HL-60 (cell line): ENCODE measurements around the gene LAMA2.

Experiments used
- DNase-seq, 2 experiments: peaks; one replicate each; pipeline ENCODE4 v3.0.0-alpha.2; 2010 to 2020; ENCODE audit warnings: low read depth in 1 of 2, low spot score in 1 of 2
- H3K27ac ChIP-seq: fragments of 250-450 bp; sonication (Bioruptor Pico); replicated peaks from 2 replicates; pipeline ENCODE4 v1.5.1; 2020; ENCODE audit warnings: mild to moderate bottlenecking, moderate library complexity
- H3K27me3 ChIP-seq: fragments of 250-450 bp; sonication (Bioruptor Pico); 2 replicates; pipeline ENCODE4 v1.5.1; 2021; ENCODE audit warnings: mild to moderate bottlenecking, moderate library complexity; ENCODE audit not compliant: insufficient read depth, poor library complexity, severe bottlenecking
- H3K4me3 ChIP-seq: replicated peaks from 2 replicates; pipeline ENCODE4 v1.5.1; 2011; ENCODE audit warnings: mild to moderate bottlenecking, control low read depth, low read length; ENCODE audit not compliant: insufficient read depth
- CTCF ChIP-seq: IDR thresholded peaks from one replicate; pipeline ENCODE4 v1.5.1; 2011; ENCODE audit warnings: low read length, control low read depth, inconsistent platforms; ENCODE audit not compliant: insufficient read depth
- GABPA ChIP-seq: IDR thresholded peaks from 2 replicates; pipeline ENCODE4 v1.6.1; 2012; ENCODE audit warnings: low read depth
- POLR2AphosphoS5 ChIP-seq: IDR thresholded peaks from 2 replicates; pipeline ENCODE4 v1.6.1; 2012; ENCODE audit warnings: low read depth
- SPI1 ChIP-seq: IDR thresholded peaks from 2 replicates; pipeline ENCODE4 v1.6.1; 2012; ENCODE audit warnings: low read depth, mild to moderate bottlenecking, borderline replicate concordance
- TF ChIP-seq, protein P1 (sequence below): IDR thresholded peaks from 2 replicates; pipeline ENCODE4 v1.6.1; 2012; ENCODE audit warnings: low read depth; ENCODE audit not compliant: insufficient replicate concordance

Gene LAMA2

GRCh38 chr6:129280293-129280644, 397.3 kb downstream of the LAMA2 start:
- no peak for TF ChIP-seq SPI1
- TF ChIP-seq GABPA, result no peak
- TF ChIP-seq, protein P1, sequence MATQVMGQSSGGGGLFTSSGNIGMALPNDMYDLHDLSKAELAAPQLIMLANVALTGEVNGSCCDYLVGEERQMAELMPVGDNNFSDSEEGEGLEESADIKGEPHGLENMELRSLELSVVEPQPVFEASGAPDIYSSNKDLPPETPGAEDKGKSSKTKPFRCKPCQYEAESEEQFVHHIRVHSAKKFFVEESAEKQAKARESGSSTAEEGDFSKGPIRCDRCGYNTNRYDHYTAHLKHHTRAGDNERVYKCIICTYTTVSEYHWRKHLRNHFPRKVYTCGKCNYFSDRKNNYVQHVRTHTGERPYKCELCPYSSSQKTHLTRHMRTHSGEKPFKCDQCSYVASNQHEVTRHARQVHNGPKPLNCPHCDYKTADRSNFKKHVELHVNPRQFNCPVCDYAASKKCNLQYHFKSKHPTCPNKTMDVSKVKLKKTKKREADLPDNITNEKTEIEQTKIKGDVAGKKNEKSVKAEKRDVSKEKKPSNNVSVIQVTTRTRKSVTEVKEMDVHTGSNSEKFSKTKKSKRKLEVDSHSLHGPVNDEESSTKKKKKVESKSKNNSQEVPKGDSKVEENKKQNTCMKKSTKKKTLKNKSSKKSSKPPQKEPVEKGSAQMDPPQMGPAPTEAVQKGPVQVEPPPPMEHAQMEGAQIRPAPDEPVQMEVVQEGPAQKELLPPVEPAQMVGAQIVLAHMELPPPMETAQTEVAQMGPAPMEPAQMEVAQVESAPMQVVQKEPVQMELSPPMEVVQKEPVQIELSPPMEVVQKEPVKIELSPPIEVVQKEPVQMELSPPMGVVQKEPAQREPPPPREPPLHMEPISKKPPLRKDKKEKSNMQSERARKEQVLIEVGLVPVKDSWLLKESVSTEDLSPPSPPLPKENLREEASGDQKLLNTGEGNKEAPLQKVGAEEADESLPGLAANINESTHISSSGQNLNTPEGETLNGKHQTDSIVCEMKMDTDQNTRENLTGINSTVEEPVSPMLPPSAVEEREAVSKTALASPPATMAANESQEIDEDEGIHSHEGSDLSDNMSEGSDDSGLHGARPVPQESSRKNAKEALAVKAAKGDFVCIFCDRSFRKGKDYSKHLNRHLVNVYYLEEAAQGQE, result no peak
- no peak for TF ChIP-seq CTCF
- TF ChIP-seq POLR2AphosphoS5, result no peak
- H3K4me3 ChIP-seq, result no peak overlapping the region
- H3K27ac ChIP-seq, result no peak overlapping the region
- no peaks in the 10 kb centered on the region for H3K27me3 ChIP-seq
- no peak for DNase-seq

GRCh38 chr6:129280749-129281148, 397.8 kb downstream of the LAMA2 start:
- DNase-seq, result no peak
- no peak overlapping the region for H3K27ac ChIP-seq
- TF ChIP-seq SPI1, result no peak
- TF ChIP-seq CTCF, result no peak
- TF ChIP-seq POLR2AphosphoS5, result no peak
- TF ChIP-seq, protein P1, result no peak
- TF ChIP-seq GABPA, result no peak
- no peaks in the 10 kb centered on the region for H3K27me3 ChIP-seq
- no peak overlapping the region for H3K4me3 ChIP-seq

- no peak for DNase-seq
- H3K4me3 ChIP-seq, result no peak overlapping the region
- TF ChIP-seq SPI1, result no peak
- TF ChIP-seq, protein P1, result no peak
- no peak for TF ChIP-seq CTCF
- TF ChIP-seq POLR2AphosphoS5, result no peak
- TF ChIP-seq GABPA, result no peak
- no peak overlapping the region for H3K27ac ChIP-seq
- H3K27me3 ChIP-seq, result no peaks in the 10 kb centered on the region
These were observed 398.3 kb downstream of the LAMA2 start for GRCh38 chr6:129281168-129281796.
